MM.1S (cell line): ENCODE results near the gene CNKSR3.

ENCODE experiments used
- DNase-seq: peaks from one replicate; pipeline ENCODE4 v3.0.0-alpha.2; 2015
- H2AFZ ChIP-seq: fragments of 300-600 bp; sonication (generic); 2 replicates; pipeline ENCODE4 v1.6.0; 2016; ENCODE audit warnings: antibody characterized with exemption, low read length
- H3F3A ChIP-seq: fragments of 300-600 bp; sonication (generic); 2 replicates; pipeline ENCODE4 v1.6.1; 2016; ENCODE audit warnings: mild to moderate bottlenecking, antibody characterized with exemption, low read length, moderate library complexity, mixed read lengths; ENCODE audit not compliant: insufficient read depth
- H3K27ac ChIP-seq: fragments of 300-600 bp; sonication (generic); 2 replicates; pipeline ENCODE4 v1.5.1; 2016; ENCODE audit warnings: mild to moderate bottlenecking, low read length
- H3K27me3 ChIP-seq: fragments of 300-600 bp; sonication (generic); replicated peaks from 2 replicates; pipeline ENCODE4 v1.6.0; 2016; ENCODE audit warnings: low read length; ENCODE audit not compliant: insufficient read depth
- H3K36me3 ChIP-seq: fragments of 300-600 bp; sonication (generic); replicated peaks from 2 replicates; pipeline ENCODE4 v1.6.1; 2016; ENCODE audit warnings: mild to moderate bottlenecking, low read length, mixed read lengths; ENCODE audit not compliant: insufficient read depth
- H3K4me1 ChIP-seq: fragments of 300-600 bp; sonication (generic); 2 replicates; pipeline ENCODE4 v1.6.1; 2016; ENCODE audit warnings: low read length, mixed read lengths
- H3K4me2 ChIP-seq: fragments of 300-600 bp; sonication (generic); 2 replicates; pipeline ENCODE4 v1.6.0; 2016; ENCODE audit warnings: low read depth, low read length
- H3K4me3 ChIP-seq: fragments of 300-600 bp; sonication (generic); 2 replicates; pipeline ENCODE4 v1.5.1; 2016; ENCODE audit warnings: low read length, mixed read lengths
- H3K79me2 ChIP-seq: fragments of 300-600 bp; sonication (generic); 2 replicates; pipeline ENCODE4 v1.6.1; 2016; ENCODE audit warnings: mixed run types, low read length, mixed read lengths
- H3K9ac ChIP-seq: fragments of 300-600 bp; sonication (generic); 2 replicates; pipeline ENCODE4 v1.6.1; 2016; ENCODE audit warnings: low read length, mixed read lengths
- H3K9me2 ChIP-seq: fragments of 300-600 bp; sonication (generic); replicated peaks from 2 replicates; pipeline ENCODE4 v1.6.1; 2016; ENCODE audit warnings: mild to moderate bottlenecking, low read length, mixed read lengths; ENCODE audit not compliant: insufficient read depth
- H3K9me3 ChIP-seq: fragments of 300-600 bp; sonication (generic); replicated peaks from 2 replicates; pipeline ENCODE4 v1.6.1; 2016; ENCODE audit warnings: mild to moderate bottlenecking, low read length, mixed read lengths; ENCODE audit not compliant: insufficient read depth
- H4K20me1 ChIP-seq: fragments of 300-600 bp; sonication (generic); 2 replicates; pipeline ENCODE4 v1.6.1; 2016; ENCODE audit warnings: mild to moderate bottlenecking, low read length, moderate library complexity, mixed read lengths; ENCODE audit not compliant: insufficient read depth
- EZH2 ChIP-seq: fragments of 300-600 bp; sonication (generic); optimal IDR thresholded peaks from 2 replicates; pipeline ENCODE3; 2017; ENCODE audit warnings: low read depth, mild to moderate bottlenecking, antibody characterized with exemption, low read length, mixed read lengths
- EZH2phosphoT487 ChIP-seq: fragments of 300-600 bp; sonication (generic); IDR thresholded peaks from 2 replicates; pipeline ENCODE4 v1.6.1; 2018; ENCODE audit warnings: antibody characterized with exemption, low read length
- TF ChIP-seq, protein P1 (sequence below): fragments of 300-600 bp; sonication (generic); IDR thresholded peaks from 2 replicates; pipeline ENCODE4 v1.5.1; 2016; ENCODE audit warnings: antibody characterized with exemption, low read length, mixed read lengths

CNKSR3 gene

DNA sequence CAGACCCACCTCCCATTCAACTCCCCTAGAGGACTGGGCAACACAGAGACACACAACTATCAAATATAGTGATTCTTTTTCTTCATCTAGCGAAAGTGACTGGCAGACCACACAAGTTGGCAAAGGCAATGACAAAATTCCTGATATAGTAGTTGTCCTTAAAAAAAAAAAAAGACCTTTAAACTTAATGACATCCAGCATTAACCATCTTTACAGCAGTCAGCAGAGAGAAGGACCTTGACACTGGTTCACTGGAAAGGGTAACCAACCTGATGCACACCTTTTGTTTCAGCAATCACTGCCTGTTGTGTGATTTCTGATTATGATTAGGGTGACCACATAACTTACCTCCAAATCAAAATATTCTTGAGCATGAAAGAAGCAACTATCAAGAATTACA, 1.7 kb upstream of the CNKSR3 start:
- no peak overlapping the region for H3K4me2 ChIP-seq

DNA sequence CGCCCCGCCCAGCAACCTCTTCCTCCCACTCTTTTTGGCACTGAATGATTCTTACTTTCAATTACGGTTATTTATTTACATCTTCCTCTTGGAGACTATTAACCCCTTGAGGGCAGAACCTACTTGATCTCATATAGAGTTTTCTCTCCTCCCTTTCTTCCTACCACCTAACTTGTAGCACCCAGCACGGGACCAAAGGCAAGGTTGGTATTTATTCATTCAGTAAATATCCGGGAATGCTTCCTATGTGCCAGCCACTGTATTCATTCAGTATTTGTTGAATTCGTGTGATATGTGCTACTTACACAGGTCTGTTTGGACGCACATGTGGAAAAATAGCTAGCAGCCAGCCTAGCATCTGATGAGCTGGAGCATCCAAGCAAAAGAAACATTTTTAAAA, 1.3 kb upstream of the CNKSR3 start:
- DNase-seq = no peak
- no peak overlapping the region for H3K27ac ChIP-seq
- no peaks in the 10 kb centered on the region for H3K27me3 ChIP-seq
- H3K4me3 ChIP-seq = no peak overlapping the region
- H3F3A ChIP-seq = no peaks in the 10 kb centered on the region
- TF ChIP-seq EZH2phosphoT487 (no peak), EZH2 (no peak)
- TF ChIP-seq, protein P1, sequence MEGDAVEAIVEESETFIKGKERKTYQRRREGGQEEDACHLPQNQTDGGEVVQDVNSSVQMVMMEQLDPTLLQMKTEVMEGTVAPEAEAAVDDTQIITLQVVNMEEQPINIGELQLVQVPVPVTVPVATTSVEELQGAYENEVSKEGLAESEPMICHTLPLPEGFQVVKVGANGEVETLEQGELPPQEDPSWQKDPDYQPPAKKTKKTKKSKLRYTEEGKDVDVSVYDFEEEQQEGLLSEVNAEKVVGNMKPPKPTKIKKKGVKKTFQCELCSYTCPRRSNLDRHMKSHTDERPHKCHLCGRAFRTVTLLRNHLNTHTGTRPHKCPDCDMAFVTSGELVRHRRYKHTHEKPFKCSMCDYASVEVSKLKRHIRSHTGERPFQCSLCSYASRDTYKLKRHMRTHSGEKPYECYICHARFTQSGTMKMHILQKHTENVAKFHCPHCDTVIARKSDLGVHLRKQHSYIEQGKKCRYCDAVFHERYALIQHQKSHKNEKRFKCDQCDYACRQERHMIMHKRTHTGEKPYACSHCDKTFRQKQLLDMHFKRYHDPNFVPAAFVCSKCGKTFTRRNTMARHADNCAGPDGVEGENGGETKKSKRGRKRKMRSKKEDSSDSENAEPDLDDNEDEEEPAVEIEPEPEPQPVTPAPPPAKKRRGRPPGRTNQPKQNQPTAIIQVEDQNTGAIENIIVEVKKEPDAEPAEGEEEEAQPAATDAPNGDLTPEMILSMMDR = no peak
- no peak overlapping the region for H3K9ac ChIP-seq
- no peaks in the 10 kb centered on the region for H4K20me1 ChIP-seq
- H3K4me1 ChIP-seq = no peaks in the 10 kb centered on the region
- no peak overlapping the region for H3K4me2 ChIP-seq
- H3K36me3 ChIP-seq = no peaks in the 10 kb centered on the region
- no peaks in the 10 kb centered on the region for H3K79me2 ChIP-seq
- no peaks in the 10 kb centered on the region for H3K9me2 ChIP-seq
- no peaks in the 10 kb centered on the region for H3K9me3 ChIP-seq
- H2AFZ ChIP-seq = no peak overlapping the region

More for the DNA sequence above, 1.7 kb upstream of the CNKSR3 start:
- H3K27me3 ChIP-seq = no peaks in the 10 kb centered on the region
- no peak for DNase-seq
- no peaks in the 10 kb centered on the region for H4K20me1 ChIP-seq
- H3K4me3 ChIP-seq = no peak overlapping the region
- no peaks in the 10 kb centered on the region for H3K79me2 ChIP-seq
- no peaks in the 10 kb centered on the region for H3K36me3 ChIP-seq
- no peak overlapping the region for H3K9ac ChIP-seq
- H3K9me2 ChIP-seq = no peaks in the 10 kb centered on the region
- no peaks in the 10 kb centered on the region for H3F3A ChIP-seq
- no peak for TF ChIP-seq EZH2
- TF ChIP-seq, protein P1 = no peak
- no peak for TF ChIP-seq EZH2phosphoT487
- no peak overlapping the region for H2AFZ ChIP-seq
- H3K9me3 ChIP-seq = no peaks in the 10 kb centered on the region
- H3K27ac ChIP-seq = no peak overlapping the region
- H3K4me1 ChIP-seq = no peaks in the 10 kb centered on the region

- Histone ChIP-seq H3F3A (no peaks in the 10 kb centered on the region), H4K20me1 (no peaks in the 10 kb centered on the region), H3K9me2 (no peaks in the 10 kb centered on the region), H3K9me3 (no peaks in the 10 kb centered on the region), H2AFZ (no peak overlapping the region), H3K4me3 (peak overlapping the region; percentile 45; the same call in 1 of the 2 replicates), H3K9ac (no peak overlapping the region), H3K4me1 (no peaks in the 10 kb centered on the region), H3K4me2 (peak overlapping the region; percentile 41; the same call in 1 of the 2 replicates), H3K27ac (no peak overlapping the region), H3K79me2 (no peaks in the 10 kb centered on the region), H3K27me3 (no peaks in the 10 kb centered on the region), H3K36me3 (no peaks in the 10 kb centered on the region)
- TF ChIP-seq EZH2phosphoT487 = no peak
- no peak for TF ChIP-seq EZH2
- TF ChIP-seq, protein P1 = no peak
- DNase-seq = no peak
Observed at GRCh38 chr6:154509421-154510143, 903 bp downstream of the CNKSR3 start.
